ENCODE data around the gene RAB27A. TPM values are rescaled to one million over a fixed set of nuclear protein-coding genes. Genes with fewer than 3 reads are reported as not detected.

RAB27A gene
- total and polyA plus RNA-seq, 2 experiments from 2014 or later = 7.7 to 11.9 TPM

DNA sequence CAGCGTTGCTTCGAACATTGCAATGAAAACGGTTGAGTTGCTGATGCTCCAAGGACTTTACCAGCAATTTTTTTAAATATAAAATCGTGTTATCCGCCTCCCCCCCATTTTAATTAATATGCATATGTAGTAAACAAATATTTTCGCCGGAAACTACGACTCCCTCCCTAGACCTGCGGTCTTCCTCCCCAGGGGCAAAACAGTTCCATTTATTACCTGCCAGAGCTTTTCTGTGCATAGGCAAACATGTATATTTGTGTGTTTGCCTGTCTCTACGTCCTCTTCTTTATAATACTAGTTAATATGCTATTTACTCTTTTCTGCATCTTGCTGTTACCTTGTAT, 92.3 kb downstream of the RAB27A start:
- no peak for DNase-seq (ENCODE audit: low read depth in 1 of 2, low spot score in 1 of 2)
- H3K27me3 ChIP-seq = no peaks in the 10 kb centered on the region
- peaks cover 6% of the 10 kb centered on the region for H3K4me1 ChIP-seq (ENCODE audit: low read depth)
- peak overlapping the region; percentile 61 for H3K4me3 ChIP-seq
- no peak for TF ChIP-seq CTCF (IDR thresholded peaks at IDR 0.05; ENCODE audit: low read depth, low read length)
- H3K9me3 ChIP-seq (ENCODE audit: low read depth) = no peaks in the 10 kb centered on the region
- H3K27ac ChIP-seq = peak overlapping the region; percentile 91
- H3K36me3 ChIP-seq = peaks cover 3% of the 10 kb centered on the region

GRCh38 chr15:55196458-55197361, 92.9 kb downstream of the RAB27A start, which contains the start of gene RSL24D1:
TSS of gene RSL24D1 (minus strand) at chr15:55196941. CDS start at chr15:55196890, 51 bp downstream.
- Histone ChIP-seq H3K4me3 (peak within 1 kb of the TSS; percentile 61), H3K36me3 (peaks cover 6% of the 10 kb centered on the region), H3K27ac (peak within 1 kb of the TSS; percentile 91), H3K27me3 (no peaks in the 10 kb centered on the region), H3K4me1 (ENCODE audit: low read depth) (peaks cover 6% of the 10 kb centered on the region), H3K9me3 (ENCODE audit: low read depth) (no peaks in the 10 kb centered on the region)
- peak; percentile 56 for TF ChIP-seq CTCF (IDR thresholded peaks at IDR 0.05; ENCODE audit: low read depth, low read length)
- DNase-seq (ENCODE audit: low read depth in 1 of 2, low spot score in 1 of 2) = peak; percentile 98 to 99

GRCh38 chr15:55195996-55196395, 93.6 kb downstream of the RAB27A start:
- Histone ChIP-seq H3K36me3 (peaks cover 6% of the 10 kb centered on the region), H3K4me3 (peak overlapping the region; percentile 61), H3K27ac (peak overlapping the region; percentile 91), H3K9me3 (ENCODE audit: low read depth) (no peaks in the 10 kb centered on the region), H3K27me3 (no peaks in the 10 kb centered on the region), H3K4me1 (ENCODE audit: low read depth) (peaks cover 6% of the 10 kb centered on the region)
- no peak for DNase-seq (ENCODE audit: low read depth in 1 of 2, low spot score in 1 of 2)
- no peak for TF ChIP-seq CTCF (IDR thresholded peaks at IDR 0.05; ENCODE audit: low read depth, low read length)

GRCh38 chr15:55194256-55194655, 95.4 kb downstream of the RAB27A start:
- no peak for TF ChIP-seq CTCF (IDR thresholded peaks at IDR 0.05; ENCODE audit: low read depth, low read length)
- no peak for DNase-seq (ENCODE audit: low read depth in 1 of 2, low spot score in 1 of 2)
- H3K4me3 ChIP-seq = no peak overlapping the region
- H3K4me1 ChIP-seq (ENCODE audit: low read depth) = peaks cover 6% of the 10 kb centered on the region
- peaks cover 13% of the 10 kb centered on the region for H3K36me3 ChIP-seq
- no peaks in the 10 kb centered on the region for H3K9me3 ChIP-seq (ENCODE audit: low read depth)
- no peak overlapping the region for H3K27ac ChIP-seq
- no peaks in the 10 kb centered on the region for H3K27me3 ChIP-seq

- no peaks in the 10 kb centered on the region for H3K9me3 ChIP-seq (ENCODE audit: low read depth)
- H3K27ac ChIP-seq = no peak overlapping the region
- no peak for TF ChIP-seq CTCF (IDR thresholded peaks at IDR 0.05; ENCODE audit: low read depth, low read length)
- peaks cover 54% of the 10 kb centered on the region for H3K36me3 ChIP-seq
- H3K27me3 ChIP-seq = no peaks in the 10 kb centered on the region
- H3K4me1 ChIP-seq (ENCODE audit: low read depth) = no peaks in the 10 kb centered on the region
- DNase-seq (ENCODE audit: low read depth in 1 of 2, low spot score in 1 of 2) = no peak
- no peak overlapping the region for H3K4me3 ChIP-seq
Observed at GRCh38 chr15:55186331-55186730, 103.3 kb downstream of the RAB27A start.
